H1 (cell line): ENCODE data around the gene PRR23B. TPM values are rescaled to one million over a fixed set of nuclear protein-coding genes. Genes with fewer than 3 reads are reported as not detected.

Source experiments
- CTCF ChIA-PET: fragments of 300-600 bp; sonication (Branson Sonifier 250); formaldehyde crosslinking; loops from one replicate; lab custom pipeline; 2021; ENCODE audit not compliant: partially characterized antibody; lab: Charles Lee
- POLR2A ChIA-PET: fragments of 300-600 bp; sonication (Branson Sonifier 250); formaldehyde crosslinking; loops from one replicate; lab custom pipeline; 2021; ENCODE audit warnings: inconsistent platforms; ENCODE audit not compliant: partially characterized antibody; lab: Charles Lee
- DNase-seq, 2 experiments: peaks; one replicate each; pipeline versions ENCODE4 v3.0.0 to v3.0.0-alpha.2; 2010 to 2022; ENCODE audit warnings: low spot score in 2 of 2, low read depth in 1 of 2, mixed read lengths in 1 of 2
- FAIRE-seq: peaks from 2 replicates; lab custom pipeline; 2011; peaks lifted over from hg19 to GRCh38; lab: Jason Lieb, UNC
- H2AFZ ChIP-seq: 2 replicates; pipeline ENCODE4 v1.8.1; 2012; ENCODE audit warnings: low read length, inconsistent platforms
- H2AK5ac ChIP-seq: 2 replicates; pipeline ENCODE4 v1.6.1; 2013; ENCODE audit warnings: low read depth, low read length
- H2BK120ac ChIP-seq: replicated peaks from 2 replicates; pipeline ENCODE3; 2013; ENCODE audit warnings: low read depth, low read length, inconsistent platforms
- H2BK12ac ChIP-seq: 2 replicates; pipeline ENCODE4 v1.6.1; 2013; ENCODE audit warnings: low read depth, low read length
- H2BK15ac ChIP-seq: 2 replicates; pipeline ENCODE4 v1.6.1; 2013; ENCODE audit warnings: low read length
- H2BK20ac ChIP-seq: 2 replicates; pipeline ENCODE4 v1.6.1; 2013; ENCODE audit warnings: low read length
- H2BK5ac ChIP-seq: 2 replicates; pipeline ENCODE4 v1.6.1; 2013; ENCODE audit warnings: low read depth, low read length
- H3K14ac ChIP-seq: 2 replicates; pipeline ENCODE4 v1.6.1; 2013; ENCODE audit warnings: inconsistent platforms; ENCODE audit not compliant: insufficient read length
- H3K18ac ChIP-seq: 2 replicates; pipeline ENCODE4 v1.6.1; 2013; ENCODE audit warnings: low read length; ENCODE audit errors: extremely low read depth
- H3K23ac ChIP-seq: 2 replicates; pipeline ENCODE4 v1.6.1; 2013; ENCODE audit warnings: inconsistent platforms; ENCODE audit not compliant: insufficient read length
- H3K23me2 ChIP-seq: 2 replicates; pipeline ENCODE4 v1.6.1; 2013; ENCODE audit warnings: low read depth, low read length
- H3K27ac ChIP-seq: 2 replicates; pipeline ENCODE4 v1.6.1; 2011; ENCODE audit warnings: low read depth, low read length, inconsistent platforms
- H3K27me3 ChIP-seq, 4 experiments: replicated peaks in 1 of 4; 1 replicate in 1 of 4; 2 replicates in 3 of 4; pipeline versions ENCODE4 v1.6.1 to v1.8.1; 2011 to 2013; ENCODE audit warnings: low read length in 3 of 4, mild to moderate bottlenecking in 3 of 4, inconsistent platforms in 2 of 4, mixed read lengths in 2 of 4, moderate library complexity in 1 of 4; ENCODE audit not compliant: control insufficient read depth in 3 of 4, insufficient read depth in 3 of 4; ENCODE audit errors: extremely low read depth in 1 of 4
- H3K36me3 ChIP-seq, 4 experiments: 2 replicates each; pipeline versions ENCODE4 v1.6.1 to v1.8.1; 2011 to 2013; ENCODE audit warnings: mild to moderate bottlenecking in 4 of 4, low read length in 3 of 4, moderate library complexity in 2 of 4, control low read depth in 1 of 4, inconsistent platforms in 1 of 4; ENCODE audit not compliant: insufficient read depth in 4 of 4, control insufficient read depth in 2 of 4
- H3K4ac ChIP-seq: replicated peaks from 2 replicates; pipeline ENCODE3; 2013; ENCODE audit warnings: low read length, low read depth, mixed read lengths, inconsistent platforms; ENCODE audit not compliant: insufficient read length
- H3K4me1 ChIP-seq, 4 experiments: replicated peaks in 1 of 4; 1 replicate in 1 of 4; 2 replicates in 3 of 4; pipeline versions ENCODE4 v1.6.1 to v1.8.1; 2011 to 2013; ENCODE audit warnings: low read length in 3 of 4, inconsistent platforms in 2 of 4, mixed read lengths in 1 of 4; ENCODE audit not compliant: insufficient read depth in 4 of 4, control insufficient read depth in 3 of 4
- H3K4me2 ChIP-seq, 2 experiments: 2 replicates each; pipeline versions ENCODE4 v1.6.1 to v1.8.1; 2011 to 2013; ENCODE audit warnings: low read depth in 2 of 2, low read length in 2 of 2, control low read depth in 1 of 2, inconsistent platforms in 1 of 2, mild to moderate bottlenecking in 1 of 2; ENCODE audit not compliant: insufficient read depth in 1 of 2
- H3K4me3 ChIP-seq, 4 experiments: fragments of 200-600, 300-600 bp in 1 of 4; sonication (generic), shearing (Covaris generic), sonication (Bioruptor Twin) in 1 of 4; 2 replicates each; pipeline versions ENCODE4 v1.5.1 to v1.8.1; 2011 to 2016; ENCODE audit warnings: low read length in 4 of 4, low read depth in 3 of 4, control low read depth in 2 of 4, inconsistent platforms in 2 of 4, mild to moderate bottlenecking in 2 of 4, mixed read lengths in 1 of 4, moderate library complexity in 1 of 4; ENCODE audit not compliant: insufficient read depth in 2 of 4; ENCODE audit errors: extremely low read depth in 1 of 4
- H3K56ac ChIP-seq: replicated peaks from 2 replicates; pipeline ENCODE3; 2013; ENCODE audit warnings: low read depth, mild to moderate bottlenecking, mixed read lengths, low read length, inconsistent platforms; ENCODE audit not compliant: insufficient read length
- H3K79me1 ChIP-seq: 2 replicates; pipeline ENCODE4 v1.6.1; 2013; ENCODE audit warnings: low read depth, low read length, control low read depth
- H3K79me2 ChIP-seq, 2 experiments: 2 replicates each; pipeline versions ENCODE4 v1.6.1 to v1.8.1; 2012 to 2013; ENCODE audit warnings: low read length in 2 of 2, mild to moderate bottlenecking in 2 of 2, inconsistent platforms in 1 of 2; ENCODE audit not compliant: insufficient read depth in 2 of 2, control insufficient read depth in 1 of 2
- H3K9ac ChIP-seq, 4 experiments: replicated peaks in 1 of 4; 1 replicate in 1 of 4; 2 replicates in 3 of 4; pipeline versions ENCODE4 v1.6.1 to v1.8.1; 2011 to 2013; ENCODE audit warnings: low read depth in 3 of 4, low read length in 3 of 4, control low read depth in 2 of 4, mild to moderate bottlenecking in 2 of 4, moderate library complexity in 2 of 4, inconsistent platforms in 1 of 4; ENCODE audit errors: extremely low read depth in 1 of 4
- H3K9me3 ChIP-seq, 2 experiments: 2 replicates each; pipeline versions ENCODE4 v1.6.1 to v1.8.1; 2012 to 2013; ENCODE audit warnings: mild to moderate bottlenecking in 2 of 2, moderate library complexity in 2 of 2, control low read depth in 1 of 2, inconsistent platforms in 1 of 2, low read depth in 1 of 2, low read length in 1 of 2, mixed read lengths in 1 of 2; ENCODE audit not compliant: insufficient read depth in 2 of 2
- H4K20me1 ChIP-seq, 2 experiments: replicated peaks in 1 of 2; 2 replicates each; pipeline versions ENCODE3 to v1.8.1; 2011 to 2013; ENCODE audit warnings: inconsistent platforms in 2 of 2, low read length in 2 of 2, mild to moderate bottlenecking in 1 of 2; ENCODE audit not compliant: insufficient read depth in 2 of 2, control insufficient read depth in 1 of 2
- H4K5ac ChIP-seq: 2 replicates; pipeline ENCODE4 v1.6.1; 2013; ENCODE audit warnings: low read length, low read depth, mixed read lengths, inconsistent platforms; ENCODE audit not compliant: insufficient read length
- H4K8ac ChIP-seq: 2 replicates; pipeline ENCODE4 v1.8.0; 2013; ENCODE audit warnings: mild to moderate bottlenecking, moderate library complexity, low read length, inconsistent platforms; ENCODE audit not compliant: insufficient read depth; ENCODE audit errors: extremely low read depth
- H4K91ac ChIP-seq: replicated peaks from 2 replicates; pipeline ENCODE3; 2013; ENCODE audit warnings: low read length, mixed read lengths, inconsistent platforms; ENCODE audit not compliant: insufficient read length
- BACH1 ChIP-seq: IDR thresholded peaks from 2 replicates; pipeline ENCODE4 v1.6.1; 2012; ENCODE audit warnings: low read length, improper control_type of control experiment
- POU5F1 ChIP-seq: IDR thresholded peaks from 2 replicates; pipeline ENCODE4 v1.6.1; 2011; ENCODE audit warnings: low read depth, mild to moderate bottlenecking, low read length, moderate library complexity
- SIRT6 ChIP-seq: IDR thresholded peaks from one replicate; pipeline ENCODE4 v1.7.1; 2012; ENCODE audit warnings: low read length, inconsistent platforms
- WGBS, 2 experiments: shearing (Covaris generic) in 1 of 2; methylation state at CpG; one replicate each; pipeline versions ENCODE4 v1.1.6 to v1.1.7; 2013 to 2015; ENCODE audit warnings: low lambda C conversion rate in 2 of 2, mixed read lengths in 2 of 2, inconsistent platforms in 1 of 2, low coverage in 1 of 2, missing lambda C conversion rate in 1 of 2; ENCODE audit not compliant: insufficient replicate concordance in 2 of 2, insufficient coverage in 1 of 2, insufficient read length in 1 of 2; ENCODE audit errors: extremely low coverage in 1 of 2, missing lambda C conversion rate in 1 of 2; 5-methylcytosine and 5-hydroxymethylcytosine counted together
- polyA plus RNA-seq, 7 experiments: library from polyadenylated mRNA; depleted of rRNA in 3 of 7; stranded (reverse) in 5 of 7; unstranded in 2 of 7; fragments of >200 nt in 5 of 7; fragments of 200-250 nt in 2 of 7; gene quantifications; 1 replicate in 5 of 7; 2 replicates in 1 of 7; 4 replicates in 1 of 7; pipeline versions ENCODE4 v1.2.1 to v1.2.3, GENCODE V29; 2011 to 2013; ENCODE audit warnings: missing spikeins in 2 of 7, mixed read lengths in 2 of 7
- total RNA-seq: library from RNA; stranded (reverse); fragmentation: NEBNext Ultra II Directional; extraction: Animal tissue kit (Norgen Biotek cat#: 25700); gene quantifications from 2 replicates; pipeline ENCODE4 v1.2.1, GENCODE V29; 2021

PRR23B gene
- total and polyA plus RNA-seq, 2 of the 8 experiments (the other 6 are each of a cell fraction or from before 2014, with no cell fraction given), result not detected

DNA sequence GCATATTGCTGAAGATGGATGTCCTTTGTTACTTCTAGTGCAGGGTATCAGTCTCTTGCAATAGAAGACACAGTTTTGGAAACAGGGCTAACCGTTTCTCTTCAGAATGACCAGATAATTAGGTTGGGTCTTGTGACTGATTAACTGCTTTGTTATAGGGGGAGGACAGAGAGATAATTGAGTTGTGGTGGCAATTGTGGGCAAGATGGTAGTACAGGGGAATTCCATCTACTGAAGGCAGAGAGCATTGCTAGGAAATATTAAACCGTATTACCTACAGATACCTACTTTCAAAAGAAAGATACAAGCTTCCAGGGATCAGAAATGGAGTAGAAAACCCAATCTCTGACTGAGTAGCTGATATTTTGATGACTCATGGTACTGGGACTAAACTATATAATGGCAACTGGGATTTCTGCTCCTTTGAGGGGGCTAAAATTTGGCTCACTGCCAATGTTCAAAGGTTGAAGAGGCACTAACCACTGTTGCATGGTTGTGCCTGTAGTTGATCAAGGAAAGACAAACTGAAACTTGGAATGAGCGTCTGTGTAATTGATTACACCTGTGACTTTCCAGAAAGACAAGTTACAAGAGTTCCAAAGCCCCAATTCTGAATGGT is 4.2 kb downstream of the PRR23B start:
- no peak overlapping the region for H2AK5ac ChIP-seq
- H3K4ac ChIP-seq, result no peak overlapping the region
- H2BK12ac ChIP-seq, result no peak overlapping the region
- 92% methylated on average over 3 of the region's 3 CpGs; no CpG with 5 or more reads in 1 of the 2 experiments for whole genome bisulfite sequencing, 2 experiments
- H3K79me1 ChIP-seq, result no peaks in the 10 kb centered on the region
- ChIA-PET POLR2A (no interaction called here), CTCF (interaction anchor here (0.6 kb wide), 1 partner anchor 32 kb away, joined by 3 read pairs; no protein-coding TSS in a partner anchor)
- H4K20me1 ChIP-seq, result no peaks in the 10 kb centered on the region
- DNase-seq (no peak), FAIRE-seq (no peak)
- no peak overlapping the region for H4K8ac ChIP-seq
- H3K4me1 ChIP-seq, result no peaks in the 10 kb centered on the region
- no peak overlapping the region for H3K27ac ChIP-seq
- no peak overlapping the region for H4K5ac ChIP-seq
- H2BK20ac ChIP-seq, result no peak overlapping the region
- no peaks in the 10 kb centered on the region for H3K36me3 ChIP-seq
- no peak overlapping the region for H3K23ac ChIP-seq
- no peak overlapping the region for H3K4me3 ChIP-seq
- H3K23me2 ChIP-seq, result no peaks in the 10 kb centered on the region; the same call in 1 of the 2 replicates
- peak overlapping the region; percentile 4; the same call in 1 of the 2 replicates for H2AFZ ChIP-seq
- H3K4me2 ChIP-seq, result no peak overlapping the region
- no peak overlapping the region for H2BK15ac ChIP-seq
- H3K9ac ChIP-seq, result no peak overlapping the region
- H3K18ac ChIP-seq, result no peak overlapping the region
- H3K79me2 ChIP-seq, result no peaks in the 10 kb centered on the region
- no peak overlapping the region for H2BK5ac ChIP-seq
- H3K14ac ChIP-seq, result no peak overlapping the region
- no peak overlapping the region for H4K91ac ChIP-seq
- TF ChIP-seq SIRT6 (no peak), BACH1 (0 out of 2 replicates have a peak, but pooled peaks have one; percentile 13), POU5F1 (no peak)
- no peak overlapping the region for H3K56ac ChIP-seq
- H2BK120ac ChIP-seq, result no peak overlapping the region
- no peaks in the 10 kb centered on the region for H3K27me3 ChIP-seq
- H3K9me3 ChIP-seq, result peaks cover 4 to 14% of the 10 kb centered on the region in 2 experiments; a peak in 1 of 4 replicates
